HG02678 (cell line): ENCODE measurements around the gene ZNF653.
"Not testable (repeated sequence)": the region's sequence is repeated elsewhere in the genome, so short reads cannot be mapped to it uniquely, and the experiment has no call there.

ENCODE experiments used
- ATAC-seq: cut with Tn5 transposase; IDR thresholded peaks from one replicate; pipeline ENCODE4 v1.9.1; 2021; ENCODE audit warnings: mild to moderate bottlenecking, moderate library complexity; ENCODE audit not compliant: unreplicated experiment

The ZNF653 gene

DNA sequence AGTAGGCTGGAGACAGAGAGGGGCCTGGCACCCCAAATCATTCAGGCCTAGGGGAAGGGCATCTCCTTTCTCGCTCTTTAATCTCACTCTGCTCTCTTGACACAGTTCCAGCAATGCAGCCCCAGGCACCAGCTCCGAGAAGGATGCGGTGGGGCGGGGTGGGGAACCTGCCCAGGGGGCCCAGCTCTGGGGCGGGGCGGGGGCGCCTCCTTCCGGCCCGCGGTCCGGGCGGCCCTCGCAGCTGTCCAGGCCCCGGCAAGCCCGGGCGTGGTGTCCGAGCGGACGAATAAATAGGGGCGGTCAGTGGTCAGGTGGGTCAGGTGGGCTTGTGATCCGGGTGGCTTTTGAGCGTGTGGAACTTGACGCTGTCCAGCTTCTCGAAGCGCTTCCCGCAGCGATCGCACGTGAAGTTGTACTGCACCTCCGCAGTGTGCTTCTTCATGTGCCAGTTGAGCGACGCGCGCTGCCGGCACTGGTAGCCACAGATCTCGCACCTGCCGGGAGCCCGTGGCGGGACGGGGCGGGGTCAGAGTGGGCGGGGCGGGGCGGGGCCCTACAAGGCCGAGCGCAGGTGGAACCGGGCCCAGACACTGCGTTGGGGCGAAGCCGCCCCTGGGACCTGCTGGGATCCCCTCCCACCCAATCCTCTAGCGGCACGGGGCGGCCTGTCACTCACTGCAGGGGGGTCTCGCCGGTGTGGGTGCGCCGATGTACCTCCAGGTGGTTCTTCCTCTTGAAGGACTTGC is 22.1 kb downstream of the ZNF653 start:
- ATAC-seq, result no peak

DNA sequence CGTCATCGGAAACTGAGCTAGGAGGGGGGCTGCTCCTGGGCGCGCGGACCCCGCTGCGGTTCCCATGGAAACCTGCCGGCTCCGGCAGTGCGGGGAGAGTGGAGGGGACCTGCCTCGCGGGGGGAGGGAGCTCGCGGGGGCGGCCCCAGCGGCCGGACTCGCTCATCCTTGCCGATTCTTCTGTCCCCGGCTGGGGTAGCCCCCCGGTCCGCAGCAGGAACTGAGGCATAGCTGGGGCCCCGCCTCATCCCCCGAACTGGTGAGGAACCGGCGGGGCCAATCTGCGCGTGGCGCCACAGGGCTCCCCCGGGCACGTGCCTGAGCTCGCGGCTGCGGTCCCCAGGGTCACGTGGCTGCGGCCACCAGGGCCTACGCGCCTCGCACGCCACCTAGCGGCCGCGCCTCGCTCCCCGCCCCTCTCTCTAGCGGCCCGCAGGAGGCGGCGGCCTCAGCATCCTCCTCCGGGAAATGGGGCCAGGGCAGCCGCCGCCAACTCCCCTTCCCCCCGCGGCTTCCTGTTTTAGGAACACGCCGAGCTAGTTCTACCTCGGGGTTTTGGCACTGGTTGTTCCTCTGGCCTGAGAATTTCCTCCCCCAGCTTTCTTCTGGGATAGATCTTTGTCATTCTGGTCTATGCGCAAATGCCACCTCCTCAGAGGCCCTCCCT is 23.1 kb downstream of the ZNF653 start:
- peak; percentile 68 for ATAC-seq

DNA sequence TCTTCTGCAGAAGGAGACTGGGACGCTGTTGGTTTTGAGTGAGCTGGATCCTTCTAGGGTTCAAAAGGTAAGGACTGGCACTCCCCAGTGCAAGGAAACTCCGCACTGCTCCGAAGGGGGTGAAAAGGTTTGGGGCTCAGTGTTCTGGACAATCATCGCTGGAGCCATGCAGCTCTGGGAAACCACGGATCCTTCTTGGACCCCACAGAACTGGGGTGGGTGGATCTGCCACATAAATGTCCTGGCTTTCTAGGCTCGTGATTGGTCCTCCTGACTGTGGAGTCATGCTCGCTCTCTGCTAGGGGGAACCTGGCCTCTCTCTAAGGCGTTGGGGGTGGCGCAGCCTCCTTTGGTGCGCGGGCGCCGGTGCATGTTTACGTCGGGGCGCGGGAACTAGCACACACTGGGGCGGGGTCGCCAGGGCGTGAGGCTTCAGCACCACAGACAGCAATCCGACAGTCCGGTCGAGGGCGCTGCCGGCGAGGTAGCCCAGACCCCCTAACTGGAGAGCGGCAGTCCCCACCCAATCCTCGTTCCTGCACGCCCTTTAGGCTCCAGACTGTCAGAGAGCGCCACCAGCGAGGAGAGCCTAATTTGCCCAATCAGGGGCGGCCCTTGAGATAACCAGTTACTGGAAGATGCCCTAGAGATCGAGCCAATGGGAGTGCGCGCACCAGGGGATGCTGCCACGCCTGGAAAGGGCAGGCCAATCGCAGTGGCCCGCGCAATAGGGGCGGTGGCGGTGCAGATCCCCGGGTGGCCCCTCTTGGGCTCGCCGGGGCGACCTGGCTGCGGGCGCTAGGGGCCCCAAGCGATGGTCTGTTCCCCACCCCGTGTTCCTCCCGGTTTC is 23.9 kb downstream of the ZNF653 start:
- peak; percentile 60 for ATAC-seq

DNA sequence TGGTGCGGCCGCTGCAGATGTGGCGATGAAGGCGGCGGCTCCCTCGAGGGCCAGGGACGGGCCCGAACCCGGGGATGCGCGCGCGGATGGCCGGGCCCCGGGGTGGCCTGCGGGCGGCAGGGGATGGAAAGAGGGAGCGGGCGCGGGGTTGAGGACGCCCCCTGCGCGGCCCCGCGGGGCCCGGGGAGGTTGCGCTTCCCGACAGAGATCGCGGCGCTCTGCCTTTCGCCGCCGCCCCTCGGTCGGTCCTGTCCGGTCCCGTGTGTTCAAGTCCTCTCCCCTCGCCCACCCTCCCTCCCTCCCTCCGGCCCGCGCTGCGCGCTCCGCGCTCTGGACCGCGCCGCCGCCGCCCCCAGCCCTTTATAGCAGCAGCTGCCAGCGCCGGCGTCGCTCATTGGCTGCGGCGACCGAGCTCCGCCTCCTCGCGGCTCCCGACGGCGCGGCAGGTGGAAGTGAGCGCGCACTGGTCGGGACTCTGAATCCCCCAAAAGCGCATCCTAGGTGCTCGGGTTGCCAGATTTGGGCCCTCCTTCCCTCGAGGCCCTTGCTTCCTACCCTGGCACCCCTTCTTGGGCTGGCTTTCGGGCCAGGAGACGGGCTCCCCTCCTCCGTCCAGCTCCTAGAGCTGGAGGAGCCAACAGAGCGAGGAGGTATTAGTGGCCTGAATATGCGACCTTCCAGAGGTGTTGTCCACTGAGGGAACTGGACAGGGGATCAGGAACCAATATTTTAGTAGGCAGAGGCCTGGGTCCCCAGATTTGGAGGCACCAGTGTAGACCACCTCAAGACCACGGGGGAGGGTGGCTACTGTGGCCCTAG is 24.7 kb downstream of the ZNF653 start, which contains the start of gene ELAVL3:
ELAVL3 (minus strand) TSS at position 332 of the 819 bp plus-strand sequence. CDS start 438 bp downstream, outside the sequence.
- no peak for ATAC-seq

DNA sequence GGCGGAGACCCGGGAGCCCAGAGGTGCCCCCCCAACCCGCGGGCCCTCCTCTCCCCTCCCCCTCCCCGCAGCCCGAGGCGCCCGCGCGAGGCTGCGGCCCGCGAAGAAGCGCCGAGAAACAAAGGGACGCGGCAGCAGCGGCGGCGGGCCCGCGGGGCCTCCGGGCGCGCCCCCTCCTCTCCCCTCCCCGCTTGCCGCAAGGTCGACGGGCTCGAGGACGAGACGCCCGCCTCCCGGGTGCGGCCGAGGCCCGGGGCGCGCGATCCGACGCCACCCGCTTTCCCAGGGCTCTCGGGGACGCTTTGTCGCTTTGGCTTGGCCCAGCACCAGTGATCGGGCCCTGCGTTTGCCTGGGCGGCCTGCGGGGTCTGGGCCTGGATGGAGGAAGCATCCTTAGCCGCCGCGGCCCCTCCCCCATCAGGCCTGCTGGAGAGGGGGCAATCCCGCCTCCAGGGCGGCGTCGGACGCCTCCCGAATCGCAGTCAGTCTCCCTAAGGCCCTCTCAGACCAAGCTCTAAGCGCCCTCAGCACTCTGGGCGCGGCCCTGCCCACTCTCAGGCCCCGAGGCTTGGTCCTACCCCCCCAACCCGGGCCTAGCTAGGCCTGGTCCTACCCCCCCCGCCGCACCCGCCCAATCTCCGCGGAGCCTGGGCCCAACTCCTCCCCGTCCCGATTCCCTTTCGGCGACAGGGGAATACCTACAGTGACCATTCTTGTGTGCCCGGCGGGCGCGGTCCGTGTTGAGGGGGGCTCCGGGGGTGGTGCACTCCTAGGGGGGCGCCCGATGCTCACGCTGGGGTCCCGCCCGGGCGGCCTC is 25.5 kb downstream of the ZNF653 start:
- ATAC-seq, result no peak

DNA sequence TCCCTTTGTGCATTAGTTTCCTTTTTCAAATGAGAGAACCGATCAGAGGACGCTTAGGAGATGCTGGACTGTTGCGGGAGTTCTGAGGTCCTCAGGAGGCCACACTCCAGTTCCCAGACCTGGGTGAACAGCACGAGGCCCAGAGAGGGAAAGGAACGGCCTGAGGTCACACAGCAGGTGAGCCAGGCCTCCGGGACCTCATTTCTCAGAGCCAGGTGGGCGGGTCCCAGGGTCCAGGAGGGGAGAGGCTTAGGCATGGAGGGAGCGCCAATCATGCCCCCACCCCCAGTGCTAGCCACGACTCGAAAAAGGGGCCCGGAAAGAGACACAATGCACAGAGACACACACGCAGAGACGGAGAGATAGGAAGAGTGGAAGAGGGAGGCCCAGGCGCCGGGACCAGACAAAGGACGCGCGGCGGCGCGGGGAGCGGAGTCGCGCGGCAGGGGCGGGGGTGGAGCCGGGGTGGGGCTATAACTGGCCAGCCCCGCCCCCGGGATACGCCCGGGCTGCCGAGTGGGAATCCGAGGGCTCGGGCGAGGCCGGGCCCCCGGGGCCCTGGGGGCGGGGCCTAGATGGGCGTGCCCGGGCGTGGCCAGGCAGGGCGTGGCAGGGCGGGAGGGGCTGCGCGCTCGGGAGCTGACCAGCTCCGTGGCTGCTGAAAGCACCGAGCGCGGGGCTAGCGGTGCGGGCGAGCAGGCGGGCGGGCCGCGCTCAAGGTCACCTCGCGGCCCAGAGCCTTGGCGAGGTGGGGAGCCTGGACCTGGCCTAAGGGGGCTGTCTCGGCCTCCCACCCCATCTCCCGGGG is 26.3 kb downstream of the ZNF653 start:
- no peak for ATAC-seq

DNA sequence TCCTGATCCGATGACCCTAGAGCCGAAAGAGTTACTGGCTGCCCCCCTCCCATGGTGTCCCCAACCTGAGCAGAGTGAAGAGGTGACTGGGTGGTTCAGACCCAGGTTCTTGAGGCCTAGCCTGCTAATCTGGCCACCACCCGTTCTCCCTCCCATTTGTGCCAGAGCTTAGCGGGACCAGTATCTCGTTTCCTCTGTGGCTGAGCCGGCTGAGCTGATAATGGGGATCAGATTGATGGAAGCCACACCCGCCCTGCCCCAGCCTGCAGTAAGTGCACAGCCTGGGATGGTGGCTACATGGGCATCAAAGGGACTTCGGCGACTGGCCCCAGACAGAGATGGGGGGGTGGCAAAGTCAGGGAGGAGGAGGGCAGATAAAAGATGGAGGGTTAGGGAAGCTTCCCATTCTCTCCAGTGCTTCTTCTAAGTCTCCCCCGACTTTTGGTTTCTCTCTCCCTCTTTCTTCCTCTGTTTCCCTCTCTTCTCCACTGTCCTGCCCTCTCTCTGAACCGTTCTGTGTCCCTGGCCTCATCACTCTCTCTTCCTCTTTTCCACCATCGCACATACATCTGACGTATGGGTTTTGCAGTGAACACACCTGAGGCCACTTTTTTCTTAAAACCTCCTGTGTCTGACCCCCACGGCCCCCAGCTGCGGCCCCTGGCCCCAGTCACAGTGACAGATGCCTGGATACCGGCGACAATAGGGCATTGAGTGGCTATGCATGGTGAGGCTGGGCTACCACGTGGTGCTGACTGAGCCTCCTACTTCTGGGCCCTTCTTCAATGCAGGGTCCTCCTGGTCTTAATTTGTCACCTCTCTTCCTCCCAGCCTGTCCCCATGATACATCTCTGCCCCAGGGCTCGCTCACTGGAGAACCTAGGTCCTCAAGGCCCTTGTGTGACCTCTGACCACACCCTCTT is 27.2 kb downstream of the ZNF653 start:
- no peak for ATAC-seq

DNA sequence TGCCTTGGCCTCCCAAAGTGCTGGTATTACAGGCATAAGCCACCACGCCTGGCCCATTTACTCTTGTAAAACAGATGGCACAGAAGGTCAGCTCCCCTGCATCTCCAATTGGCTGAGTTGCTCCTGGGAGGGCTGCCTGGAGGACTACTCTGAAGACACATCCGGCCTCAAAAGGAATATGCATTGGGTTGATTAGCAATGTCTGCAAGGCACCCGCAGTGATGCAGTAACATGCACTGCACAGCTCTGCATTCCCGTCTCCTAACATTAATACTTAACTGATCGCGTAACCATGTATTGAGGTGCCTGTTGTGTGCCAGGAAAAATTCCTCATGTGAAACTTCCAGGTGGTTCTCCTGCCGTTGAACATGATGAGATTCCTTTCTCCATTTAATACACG is 29.8 kb downstream of the ZNF653 start:
- no peak for ATAC-seq

DNA sequence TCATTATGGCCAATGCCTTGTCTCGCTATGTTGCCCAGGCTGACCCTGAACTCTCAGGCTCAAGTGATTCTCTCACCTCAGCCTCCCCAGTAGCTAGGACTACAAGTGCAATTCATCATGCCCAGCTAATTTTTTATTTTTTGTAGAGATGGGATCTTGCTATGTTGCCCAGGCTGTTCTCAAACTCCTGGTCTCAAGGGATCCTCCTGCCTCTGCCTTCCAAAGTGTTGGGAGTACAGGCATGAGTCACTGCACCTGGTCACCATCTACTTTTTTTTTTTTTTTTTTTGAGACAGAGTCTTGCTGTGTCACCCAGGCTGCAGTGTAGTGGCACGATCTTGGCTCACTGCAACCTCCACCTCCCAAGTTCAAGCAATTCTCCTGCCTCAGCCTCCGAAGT is 30.3 kb downstream of the ZNF653 start:
- not testable (repeated sequence) for ATAC-seq

DNA sequence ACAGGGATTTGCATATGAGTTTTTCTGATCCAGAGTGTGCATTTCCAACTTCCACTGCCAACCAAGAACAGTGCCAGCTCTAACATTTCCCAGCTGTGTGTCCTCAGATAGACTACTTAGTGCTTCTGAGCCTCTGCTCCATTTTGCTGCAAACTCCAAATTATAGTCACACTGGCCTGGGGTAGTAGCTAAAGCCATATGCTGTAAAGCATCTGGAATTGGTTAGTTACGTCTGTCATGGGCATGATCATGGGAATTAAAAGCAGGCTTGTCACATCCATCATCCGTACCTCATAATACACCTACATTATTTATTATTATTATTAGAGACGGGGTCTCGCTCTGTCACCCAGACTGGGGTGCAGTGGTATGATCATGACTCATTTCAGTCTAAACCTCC is 31.9 kb downstream of the ZNF653 start:
- no peak for ATAC-seq

DNA sequence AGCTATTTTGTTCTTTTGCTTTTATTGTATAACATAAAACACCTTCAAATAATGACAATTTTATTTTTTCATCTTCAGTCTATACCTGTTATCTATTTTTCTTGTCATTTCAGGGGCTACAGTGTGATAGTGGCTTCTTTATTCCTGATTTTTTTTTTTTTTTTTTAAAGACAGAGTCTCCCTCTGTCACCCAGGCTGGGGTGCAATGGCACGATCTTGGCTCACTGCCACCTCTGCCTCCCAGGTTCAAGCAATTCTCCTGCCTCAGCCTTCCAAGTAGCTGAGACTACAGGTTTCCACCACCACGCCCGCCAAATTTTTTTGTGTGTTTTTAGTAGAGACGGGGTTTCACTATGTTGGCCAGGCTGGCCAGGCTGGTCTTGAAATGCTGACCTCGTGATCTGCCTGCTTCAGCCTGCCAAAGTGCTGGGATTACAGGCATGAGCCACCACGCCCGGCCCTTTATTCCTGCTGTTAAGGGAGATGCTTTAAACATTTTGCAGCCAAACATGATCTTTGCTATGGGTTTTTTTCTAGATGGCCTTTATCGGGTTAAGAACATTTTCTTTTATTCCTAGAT is 37.3 kb downstream of the ZNF653 start:
- ATAC-seq, result not testable (repeated sequence)

DNA sequence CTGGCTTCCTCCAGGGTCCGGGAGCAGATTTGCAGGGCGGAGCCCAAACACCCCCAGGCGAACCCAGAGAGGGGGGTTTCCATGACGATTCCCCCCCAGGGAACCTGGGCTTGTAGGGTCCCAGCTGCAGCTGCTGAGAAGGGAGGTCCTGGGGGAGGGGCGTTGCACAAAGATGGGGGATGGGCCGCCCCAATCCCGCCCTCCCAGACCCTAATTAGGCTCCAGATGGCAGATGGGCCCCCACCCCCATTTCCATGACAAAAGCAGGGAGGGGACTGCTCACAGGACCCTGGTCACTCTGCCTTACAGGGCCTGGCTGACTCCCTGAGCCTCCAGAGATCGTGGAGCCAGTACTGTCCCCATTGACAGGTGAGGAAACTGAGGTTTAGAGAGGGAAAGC is 40.0 kb downstream of the ZNF653 start:
- ATAC-seq, result no peak

DNA sequence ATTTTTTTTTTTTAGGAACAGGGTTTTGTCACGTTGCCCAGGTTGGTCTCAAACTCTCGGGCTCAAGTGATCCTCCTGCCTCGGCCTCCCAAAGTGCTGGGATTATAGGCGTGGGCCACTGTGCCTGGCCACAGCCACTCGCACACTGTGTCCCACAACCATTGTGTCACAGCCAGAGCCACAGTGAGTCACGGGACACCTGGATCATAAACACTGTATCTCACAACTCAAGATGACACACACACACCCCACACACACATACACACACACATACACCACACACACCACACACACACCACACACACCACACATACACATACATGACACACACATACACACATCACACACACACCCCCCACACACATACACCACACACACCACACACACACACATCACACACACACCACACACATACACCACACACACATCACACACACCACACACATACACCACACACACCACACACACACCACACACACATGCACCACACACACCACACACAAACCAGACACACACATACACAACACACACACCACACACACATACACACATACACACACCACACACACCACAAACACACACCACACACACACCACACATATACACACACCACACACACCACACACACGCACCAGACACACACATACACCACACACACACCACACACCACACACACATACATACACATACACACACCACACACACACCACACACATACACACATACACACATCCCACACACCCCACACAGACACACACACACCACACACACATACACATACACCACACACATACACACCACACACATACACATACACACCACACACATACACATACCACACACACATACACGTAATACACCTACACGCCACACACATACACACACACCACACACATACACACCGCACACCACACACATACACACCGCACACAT is 41.0 kb downstream of the ZNF653 start:
- no peak for ATAC-seq

DNA sequence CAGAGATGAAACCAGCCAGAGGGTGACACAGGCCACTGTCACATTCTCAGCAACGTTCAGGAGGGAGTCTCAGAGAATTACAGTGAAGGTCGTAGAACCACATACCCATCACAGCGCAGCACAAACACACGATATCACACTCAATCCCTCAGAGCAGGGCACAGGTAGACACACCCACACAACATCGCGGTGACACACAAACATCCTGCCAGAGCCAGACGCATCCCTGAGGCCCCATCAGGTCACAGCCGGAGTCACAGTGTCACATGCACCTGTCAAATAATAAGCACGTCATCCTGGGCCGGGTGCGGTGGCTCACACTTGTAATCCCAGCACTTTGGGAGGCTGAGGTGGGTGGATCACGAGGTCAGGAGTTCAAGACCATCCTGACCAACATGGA is 42.2 kb downstream of the ZNF653 start:
- ATAC-seq, result no peak

DNA sequence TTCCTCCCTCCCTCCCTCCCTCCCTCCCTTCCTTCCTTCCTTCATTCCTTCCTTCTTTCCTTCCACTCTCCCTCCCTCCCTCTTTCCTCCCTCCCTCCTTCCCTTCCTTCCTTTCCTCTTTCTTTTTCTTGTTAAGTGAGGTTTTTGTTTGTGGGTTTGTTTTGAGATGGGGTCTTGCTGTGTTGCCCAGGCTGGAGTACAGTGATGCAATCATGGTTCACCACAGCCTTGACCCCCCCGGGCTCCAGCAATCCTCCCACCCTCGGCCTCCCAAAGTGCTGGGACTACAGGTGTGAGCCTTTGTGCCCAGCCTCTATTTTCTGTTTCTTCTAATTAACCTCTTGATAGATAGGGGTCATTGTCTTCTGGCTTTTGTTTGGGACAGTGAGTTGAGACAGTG is 44.2 kb downstream of the ZNF653 start:
- no peak for ATAC-seq

DNA sequence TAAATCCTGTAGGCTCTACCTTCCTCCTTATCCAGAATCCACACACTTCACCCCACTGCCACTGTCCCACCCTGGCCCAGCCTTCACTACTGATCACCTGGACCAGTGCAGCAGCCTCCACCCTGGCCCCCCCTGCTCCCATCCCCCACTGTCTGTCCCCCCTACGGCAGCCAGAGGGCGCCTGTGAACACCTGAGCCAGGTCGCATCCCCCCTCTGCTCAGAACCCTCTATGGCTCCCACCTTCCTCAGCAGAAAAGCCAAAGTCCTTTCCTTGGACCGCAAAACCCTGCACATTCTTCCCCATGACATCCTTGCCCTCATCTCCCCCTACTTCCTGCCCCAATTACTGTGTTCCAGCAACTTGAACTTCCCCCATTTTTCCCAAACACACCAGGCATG is 45.4 kb downstream of the ZNF653 start:
- no peak for ATAC-seq

DNA sequence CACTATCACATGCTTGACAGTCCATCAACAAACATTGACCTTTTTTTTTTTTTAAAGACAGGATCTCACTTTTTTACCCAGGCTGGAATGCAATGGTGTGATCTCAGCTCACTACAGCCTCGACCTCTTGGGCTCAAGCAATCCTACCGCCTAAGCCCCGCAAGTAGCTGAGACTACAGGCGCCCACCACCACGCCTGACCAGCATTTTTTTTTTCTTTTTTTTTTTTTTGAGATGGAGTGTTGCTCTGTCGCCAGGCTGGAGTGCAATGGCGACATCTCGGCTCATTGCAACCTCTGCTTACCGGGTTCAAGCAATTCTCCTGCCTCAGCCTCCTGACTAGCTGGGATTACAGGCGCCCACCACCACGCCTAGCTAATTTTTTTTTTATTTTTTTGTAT is 46.7 kb downstream of the ZNF653 start:
- ATAC-seq, result not testable (repeated sequence)
